Naive thymus-derived CD8-positive, alpha-beta T cell (primary cell): Measurements from ENCODE around the gene ELL2. TPM values are rescaled to one million over a fixed set of nuclear protein-coding genes. Genes with fewer than 3 reads are reported as not detected.

Experiments
- ATAC-seq, 2 donors: fragments of 150-1000 bp; cut with Tn5 transposase in 1 of 2; sonication (Bioruptor Pico), chemical (Tn5 transposase) in 1 of 2; 1 replicate in 1 of 2; 2 replicates in 1 of 2; pipeline ENCODE4 v1.10.0; 2021; ENCODE audit warnings: mild to moderate bottlenecking in 2 of 2, moderate library complexity in 2 of 2
- POLR2A ChIA-PET: fragments of 350-600 bp; sonication (Branson Sonifier 250); formaldehyde crosslinking; loops from one replicate; lab custom pipeline; 2021; ENCODE audit warnings: antibody characterized with exemption; lab: Charles Lee
- DNase-seq, 10 donors: peaks; one replicate each; pipeline versions ENCODE4 v3.0.0 to v3.0.0-alpha.2; 2020 to 2022
- H3K27ac Mint-ChIP-seq, 10 donors: one replicate each; pipeline ENCODE4 v1.8.0; 2020 to 2022; ENCODE audit warnings: mild to moderate bottlenecking in 10 of 10, mixed read lengths in 10 of 10, moderate library complexity in 4 of 10, inconsistent platforms in 1 of 10
- H3K27me3 Mint-ChIP-seq, 5 donors: one replicate each; pipeline ENCODE4 v1.8.0; 2021 to 2022; ENCODE audit warnings: mixed read lengths in 5 of 5
- H3K36me3 Mint-ChIP-seq, 3 donors: one replicate each; pipeline ENCODE4 v1.8.0; 2020 to 2022; ENCODE audit warnings: mixed read lengths in 3 of 3, mild to moderate bottlenecking in 2 of 3, inconsistent platforms in 1 of 3
- H3K4me1 Mint-ChIP-seq, 4 donors: one replicate each; pipeline ENCODE4 v1.8.0; 2021 to 2022; ENCODE audit warnings: mixed read lengths in 4 of 4
- H3K4me3 Mint-ChIP-seq, 10 donors: one replicate each; pipeline ENCODE4 v1.8.0; 2020 to 2022; ENCODE audit warnings: mild to moderate bottlenecking in 10 of 10, mixed read lengths in 10 of 10, moderate library complexity in 6 of 10, inconsistent platforms in 1 of 10
- H3K9me3 Mint-ChIP-seq, 9 donors: one replicate each; pipeline ENCODE4 v1.8.0; 2020 to 2022; ENCODE audit warnings: mixed read lengths in 9 of 9, mild to moderate bottlenecking in 3 of 9, inconsistent platforms in 1 of 9, moderate library complexity in 1 of 9
- polyA plus RNA-seq, 3 donors: library from polyadenylated mRNA; unstranded; fragments of 300-500 nt; fragmentation: Illumina TruSeq; gene quantifications; one replicate each; pipeline ENCODE4 v1.2.3, GENCODE V29; 2021
- total RNA-seq, 8 experiments: library from RNA in 2 of 8; stranded (reverse) in 2 of 8; gene quantifications; one replicate each; pipeline ENCODE4 v1.2.3 and lab custom pipeline; 2021 to 2026

ELL2 gene
- total and polyA plus RNA-seq, 5 experiments from 2014 or later, result 1.8 to 13.8 (median 3.1) TPM

DNA sequence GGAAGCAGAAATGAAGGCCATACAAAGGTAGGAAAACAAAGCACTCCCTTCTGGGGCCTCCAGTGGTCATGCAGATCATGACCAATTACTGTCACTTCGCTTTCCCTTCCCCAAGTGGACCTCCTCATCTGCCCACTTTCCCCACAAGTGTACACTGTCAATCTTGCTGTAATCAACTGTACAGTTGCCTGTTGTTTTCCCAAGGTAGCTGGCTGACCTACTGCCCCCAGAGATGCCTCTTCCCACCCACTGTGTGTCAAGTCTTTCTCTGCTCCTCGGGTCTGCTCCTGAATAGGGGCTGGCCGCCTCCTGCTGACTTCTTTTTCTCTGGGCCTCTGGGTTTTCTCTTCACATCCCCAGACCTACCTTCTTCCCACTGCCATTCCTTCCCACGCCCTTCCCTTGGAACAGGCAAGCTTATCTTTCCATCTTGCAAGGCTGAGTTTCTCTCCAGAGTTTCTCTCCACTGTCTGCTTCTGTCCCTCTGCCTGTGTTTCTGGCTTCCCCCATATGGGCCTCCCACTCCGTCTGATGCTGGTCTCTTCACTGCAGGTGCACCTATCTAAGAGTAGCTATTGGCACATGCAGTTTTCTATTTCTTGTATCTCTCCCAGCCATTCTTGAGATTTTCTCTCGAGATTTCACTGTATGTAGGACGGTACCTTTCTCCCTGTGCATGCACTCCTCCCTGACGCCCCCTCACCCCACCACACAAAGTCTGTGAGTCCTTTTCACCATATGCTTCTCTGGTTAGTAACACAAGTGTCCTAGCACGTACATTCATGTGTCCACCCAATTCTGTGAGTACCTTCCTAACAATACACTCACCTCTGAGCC lies 2.4 kb downstream of the ELL2 start:
- no peaks in the 10 kb centered on the region for H3K36me3 Mint-ChIP-seq
- POLR2A ChIA-PET, result no interaction called here
- DNase-seq (peak in 1 of 10 donors; percentile 4), ATAC-seq (no peak)
- peaks cover 32 to 50% (median 37%) of the 10 kb centered on the region in 4 donors for H3K4me1 Mint-ChIP-seq
- peak overlapping the region in 4 of 10 donors; percentile 25 to 100 (median 77) for H3K27ac Mint-ChIP-seq
- peaks cover 0 to 2% (median 0%) of the 10 kb centered on the region in 5 donors for H3K27me3 Mint-ChIP-seq
- H3K9me3 Mint-ChIP-seq, result no peaks in the 10 kb centered on the region
- H3K4me3 Mint-ChIP-seq, result peak overlapping the region; percentile 21 to 98 (median 95)

GRCh38 chr5:95958310-95959014 lies 3.2 kb downstream of the ELL2 start:
- Mint-ChIP-seq H3K27me3 (peaks cover 0 to 2% (median 0%) of the 10 kb centered on the region in 5 donors), H3K36me3 (no peaks in the 10 kb centered on the region), H3K27ac (peak overlapping the region in 1 of 10 donors; percentile 19), H3K9me3 (no peaks in the 10 kb centered on the region), H3K4me1 (peaks cover 32 to 50% (median 38%) of the 10 kb centered on the region in 4 donors), H3K4me3 (peak overlapping the region in 2 of 10 donors; percentile 48 to 96)
- DNase-seq, result no peak
- POLR2A ChIA-PET, result no interaction called here
- no peak for ATAC-seq

DNA sequence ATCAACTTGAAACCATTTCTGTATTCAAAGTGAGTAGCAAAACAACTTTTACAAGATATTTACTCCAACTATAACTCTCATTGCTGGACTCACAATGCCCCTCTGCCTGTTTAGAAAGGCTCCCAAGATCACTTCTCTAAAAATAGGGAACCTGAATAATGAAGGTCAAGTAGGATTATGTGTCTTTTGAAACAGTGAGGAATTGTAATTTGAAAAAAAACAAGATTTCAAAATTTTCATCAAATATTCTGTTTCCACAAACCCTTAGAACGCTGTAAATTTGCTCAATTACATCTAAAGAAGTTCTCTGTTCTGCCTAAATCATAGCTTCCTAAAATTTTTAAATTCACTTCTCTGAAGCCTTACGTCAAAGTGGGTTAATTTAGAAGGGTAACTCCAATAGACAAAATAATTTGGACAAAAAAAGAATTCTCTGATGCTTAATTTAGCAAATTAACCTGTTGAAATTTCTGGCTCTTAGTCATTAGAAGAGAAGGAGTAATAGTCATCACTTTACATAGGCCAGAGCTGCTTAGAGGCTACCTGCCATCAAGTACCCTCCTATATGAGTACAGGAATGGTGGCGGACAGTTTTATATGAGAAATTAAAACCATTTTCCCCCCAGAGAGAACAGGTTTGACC lies 4.0 kb downstream of the ELL2 start:
- peaks cover 0 to 2% (median 0%) of the 10 kb centered on the region in 5 donors for H3K27me3 Mint-ChIP-seq
- H3K36me3 Mint-ChIP-seq, result no peaks in the 10 kb centered on the region
- POLR2A ChIA-PET, result no interaction called here
- peaks cover 31 to 50% (median 38%) of the 10 kb centered on the region in 4 donors for H3K4me1 Mint-ChIP-seq
- H3K9me3 Mint-ChIP-seq, result no peaks in the 10 kb centered on the region
- no peak overlapping the region for H3K27ac Mint-ChIP-seq
- ATAC-seq, result no peak
- no peak for DNase-seq
- H3K4me3 Mint-ChIP-seq, result no peak overlapping the region

GRCh38 chr5:95956900-95957293 lies 4.8 kb downstream of the ELL2 start:
- POLR2A ChIA-PET, result no interaction called here
- Mint-ChIP-seq H3K27ac (no peak overlapping the region), H3K4me1 (peaks cover 24 to 42% (median 31%) of the 10 kb centered on the region in 4 donors), H3K36me3 (peaks cover 0 to under 1% (median 0%) of the 10 kb centered on the region in 3 donors), H3K9me3 (no peaks in the 10 kb centered on the region), H3K4me3 (no peak overlapping the region), H3K27me3 (peaks cover 0 to 2% (median 0%) of the 10 kb centered on the region in 5 donors)
- ATAC-seq, result no peak
- no peak for DNase-seq

DNA sequence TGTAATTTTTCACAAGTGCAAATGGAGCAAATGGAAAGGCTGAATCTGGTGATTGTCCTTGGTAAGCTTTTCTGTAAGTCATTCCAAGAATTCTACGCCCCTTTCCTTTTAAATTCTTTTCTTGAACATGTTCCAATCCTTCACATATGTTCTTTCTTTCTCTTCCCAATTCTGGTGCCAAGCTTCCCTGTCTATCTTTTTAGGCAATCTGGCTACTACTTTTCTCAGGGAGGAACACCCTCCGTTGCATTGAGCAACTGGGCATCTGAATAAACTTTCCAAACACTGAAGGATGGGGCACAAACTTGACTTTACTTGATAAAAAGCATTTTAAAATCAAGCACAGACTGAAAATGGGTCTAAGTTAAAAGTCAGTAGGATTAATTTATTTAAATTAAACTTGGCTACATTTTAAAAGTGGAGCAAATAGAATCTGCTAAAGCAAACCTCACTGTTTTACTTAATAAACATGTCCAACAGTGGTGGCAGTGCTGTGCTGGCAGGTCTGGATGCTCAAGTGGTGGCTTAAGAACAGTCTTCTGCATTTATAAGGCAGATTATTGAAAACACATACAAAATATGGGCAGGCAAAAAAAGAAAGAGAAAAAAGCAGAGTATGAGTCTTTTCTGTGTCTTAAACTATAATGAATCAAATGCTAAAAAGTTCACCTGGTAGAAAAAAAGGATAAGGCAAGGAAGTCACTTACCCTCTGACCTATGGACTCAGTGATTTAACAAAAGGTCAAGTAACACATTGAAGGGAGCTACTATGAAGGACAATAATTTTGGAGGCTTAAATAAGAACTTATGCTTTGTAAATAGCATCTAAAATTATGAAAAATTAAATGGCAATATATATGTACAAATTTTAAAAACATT lies 5.4 kb downstream of the ELL2 start:
- H3K4me1 Mint-ChIP-seq, result peaks cover 21 to 41% (median 30%) of the 10 kb centered on the region in 4 donors
- H3K27me3 Mint-ChIP-seq, result peaks cover 0 to 2% (median 0%) of the 10 kb centered on the region in 5 donors
- H3K27ac Mint-ChIP-seq, result no peak overlapping the region
- H3K4me3 Mint-ChIP-seq, result no peak overlapping the region
- peaks cover 0 to 4% (median 0%) of the 10 kb centered on the region in 3 donors for H3K36me3 Mint-ChIP-seq
- ATAC-seq (no peak), DNase-seq (no peak)
- POLR2A ChIA-PET, result no interaction called here
- H3K9me3 Mint-ChIP-seq, result peaks cover 0 to 5% (median 0%) of the 10 kb centered on the region in 9 donors

DNA sequence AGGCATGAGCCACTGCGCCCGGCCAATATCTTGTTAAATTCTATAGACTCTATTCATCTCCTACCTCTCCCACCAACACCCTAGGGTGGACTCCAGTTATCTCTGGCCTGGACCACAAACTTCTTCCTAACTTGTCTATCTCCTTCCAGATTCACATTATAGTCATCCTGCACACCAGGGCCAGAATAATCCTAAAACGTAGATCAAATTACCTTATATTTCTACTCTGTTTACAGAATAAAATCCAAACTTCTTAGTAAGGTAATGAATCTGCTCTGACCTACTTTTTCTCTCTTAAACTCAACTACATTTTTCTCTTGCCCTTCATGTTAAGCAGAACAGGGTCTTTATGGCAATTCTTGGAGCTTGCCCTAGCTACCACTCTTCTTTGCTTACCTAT lies 6.9 kb downstream of the ELL2 start:
- POLR2A ChIA-PET, result no interaction called here
- Mint-ChIP-seq H3K4me1 (peaks cover 7 to 27% (median 17%) of the 10 kb centered on the region in 4 donors), H3K27me3 (peaks cover 0 to 2% (median 0%) of the 10 kb centered on the region in 5 donors), H3K4me3 (no peak overlapping the region), H3K9me3 (peaks cover 0 to 5% (median 0%) of the 10 kb centered on the region in 9 donors), H3K27ac (peak overlapping the region in 1 of 10 donors; percentile 39), H3K36me3 (peaks cover 0 to 4% (median 0%) of the 10 kb centered on the region in 3 donors)
- ATAC-seq, result no peak
- no peak for DNase-seq

DNA sequence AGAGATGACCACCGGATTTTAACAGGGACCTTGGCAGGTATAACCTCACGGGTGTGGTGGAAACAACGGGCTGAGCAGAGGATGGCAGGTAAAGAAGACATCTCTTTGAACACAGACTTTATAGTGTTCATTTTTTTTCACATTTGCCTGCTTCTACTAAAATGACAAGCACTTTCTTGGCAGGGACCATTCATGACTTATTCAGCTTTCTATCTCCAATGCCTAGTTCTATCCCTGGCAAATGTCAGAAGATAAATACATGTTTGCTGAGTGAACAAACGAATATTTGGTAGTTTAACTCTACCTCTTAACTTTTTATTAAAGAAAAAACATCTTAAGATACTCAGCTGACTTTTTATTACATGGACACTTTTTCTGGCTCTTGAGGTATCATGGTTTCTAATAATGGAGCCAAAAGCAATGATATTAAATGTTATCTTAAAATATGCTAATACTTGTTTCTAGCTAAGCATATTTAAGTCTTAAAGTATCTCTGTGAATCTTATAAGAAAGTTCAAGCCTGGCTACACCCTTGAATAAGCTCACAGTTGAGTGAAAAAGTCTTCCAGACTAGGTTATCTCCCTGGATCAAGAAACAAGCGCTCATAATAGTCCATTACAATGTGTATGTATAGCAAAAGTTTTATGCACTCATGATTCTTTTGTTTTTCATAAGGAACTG lies 8.5 kb downstream of the ELL2 start:
- ATAC-seq (peak in 1 of 2 donors; percentile 42), DNase-seq (no peak)
- Mint-ChIP-seq H3K4me3 (no peak overlapping the region), H3K36me3 (peaks cover 0 to 4% (median 0%) of the 10 kb centered on the region in 3 donors), H3K4me1 (peaks cover 0 to 15% (median 5%) of the 10 kb centered on the region in 4 donors), H3K27ac (no peak overlapping the region), H3K9me3 (peaks cover 0 to 5% (median 0%) of the 10 kb centered on the region in 9 donors), H3K27me3 (no peaks in the 10 kb centered on the region)
- POLR2A ChIA-PET, result no interaction called here

DNA sequence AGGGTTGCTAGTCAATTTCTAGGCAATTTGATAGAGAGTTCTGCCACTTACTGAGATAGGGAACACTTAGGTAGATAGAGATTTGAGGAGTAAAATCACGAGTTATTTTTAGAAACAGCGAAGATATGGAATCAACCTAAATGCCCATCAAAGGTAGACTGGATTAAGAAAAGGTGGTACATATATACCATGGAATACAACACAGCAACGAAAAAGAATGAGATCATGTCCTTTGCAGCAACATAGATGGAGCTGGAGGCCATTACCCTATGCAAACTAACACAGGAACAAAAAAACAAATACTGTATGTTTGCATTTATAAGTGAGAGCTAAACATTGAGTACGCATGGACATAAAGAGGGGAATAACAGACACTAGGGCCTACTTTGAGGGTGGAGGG lies 9.7 kb downstream of the ELL2 start:
- peaks cover 0 to 5% (median 0%) of the 10 kb centered on the region in 9 donors for H3K9me3 Mint-ChIP-seq
- no peaks in the 10 kb centered on the region for H3K27me3 Mint-ChIP-seq
- no peak for ATAC-seq
- H3K4me1 Mint-ChIP-seq, result peaks cover 0 to 7% (median 4%) of the 10 kb centered on the region in 4 donors
- peaks cover 0 to 4% (median 0%) of the 10 kb centered on the region in 3 donors for H3K36me3 Mint-ChIP-seq
- POLR2A ChIA-PET, result no interaction called here
- DNase-seq, result no peak
- H3K27ac Mint-ChIP-seq, result peak overlapping the region in 1 of 10 donors; percentile 19
- no peak overlapping the region for H3K4me3 Mint-ChIP-seq

DNA sequence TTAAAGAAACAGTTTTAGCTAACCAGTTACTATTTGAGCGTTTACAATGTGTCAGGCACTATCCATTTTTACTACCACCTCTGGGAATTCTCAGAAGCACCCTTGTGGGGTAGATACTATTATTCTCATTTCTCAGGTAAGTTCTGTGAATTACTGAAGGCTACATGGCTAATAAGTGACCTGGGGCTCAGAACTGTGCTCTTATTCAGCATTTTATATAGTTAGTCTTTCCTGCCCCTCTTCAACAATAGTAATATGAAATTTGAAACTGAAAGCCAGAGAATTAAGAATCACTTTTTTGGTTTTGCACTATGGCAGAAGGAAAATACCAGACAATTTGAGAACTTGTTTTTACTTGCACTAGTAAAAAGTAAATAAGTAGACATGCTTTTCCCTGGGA lies 11.8 kb downstream of the ELL2 start:
- ATAC-seq (no peak), DNase-seq (no peak)
- Mint-ChIP-seq H3K4me1 (peaks cover 7 to 18% (median 11%) of the 10 kb centered on the region in 4 donors), H3K27ac (no peak overlapping the region), H3K27me3 (peaks cover 0 to 1% (median 0%) of the 10 kb centered on the region in 5 donors), H3K36me3 (peaks cover 0 to 8% (median 3%) of the 10 kb centered on the region in 3 donors), H3K9me3 (peaks cover 0 to 5% (median 0%) of the 10 kb centered on the region in 9 donors), H3K4me3 (no peak overlapping the region)
- POLR2A ChIA-PET, result interaction anchor here (0.6 kb wide), 1 partner anchor 80 kb away, joined by 4 read pairs; no protein-coding TSS in a partner anchor

DNA sequence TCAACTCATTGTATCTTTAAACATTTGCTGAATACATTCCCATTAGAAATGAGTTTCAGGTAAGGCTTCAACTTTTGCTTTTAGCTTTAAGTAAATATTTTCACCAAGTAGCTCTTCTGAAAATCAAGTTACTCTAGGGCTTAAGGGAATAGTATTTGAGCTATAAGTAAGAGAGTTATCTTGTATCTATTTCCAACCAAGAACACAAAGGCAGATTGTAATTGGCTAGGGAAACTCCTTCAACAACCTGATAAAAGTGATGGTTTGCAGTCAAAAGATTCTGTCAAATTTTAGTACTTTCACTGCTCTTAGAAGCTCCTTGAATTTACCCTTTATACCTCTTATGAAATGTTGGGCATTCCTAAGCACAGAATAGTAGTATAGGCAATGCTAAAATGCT lies 13.0 kb downstream of the ELL2 start:
- H3K9me3 Mint-ChIP-seq, result peaks cover 0 to 5% (median 0%) of the 10 kb centered on the region in 9 donors
- ATAC-seq (no peak), DNase-seq (no peak)
- peaks cover 0 to 1% (median 0%) of the 10 kb centered on the region in 5 donors for H3K27me3 Mint-ChIP-seq
- no peak overlapping the region for H3K27ac Mint-ChIP-seq
- H3K36me3 Mint-ChIP-seq, result peaks cover 0 to 8% (median 3%) of the 10 kb centered on the region in 3 donors
- H3K4me1 Mint-ChIP-seq, result peaks cover 7 to 20% (median 10%) of the 10 kb centered on the region in 4 donors
- no peak overlapping the region for H3K4me3 Mint-ChIP-seq
- POLR2A ChIA-PET, result no interaction called here

DNA sequence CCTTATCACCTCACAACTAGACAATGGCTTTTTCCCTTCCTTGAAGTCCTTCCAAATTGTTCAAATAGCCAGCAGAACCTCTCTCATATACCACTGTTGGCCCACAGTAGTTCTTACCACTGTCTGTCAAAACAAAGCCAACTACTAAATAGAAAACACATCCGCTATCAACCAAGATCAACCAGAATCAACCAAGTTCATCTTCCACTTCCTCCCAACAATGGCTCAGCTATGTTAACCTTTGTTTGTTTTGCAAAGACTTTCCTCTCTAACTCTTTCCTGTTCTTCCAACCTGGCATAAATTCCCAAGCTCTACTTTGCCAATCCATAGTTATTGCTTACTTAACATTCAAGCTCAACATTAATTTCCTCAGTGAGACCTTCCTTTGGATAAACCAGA lies 15.2 kb downstream of the ELL2 start:
- Mint-ChIP-seq H3K36me3 (peaks cover 0 to 5% (median 3%) of the 10 kb centered on the region in 3 donors), H3K4me3 (no peak overlapping the region), H3K27ac (no peak overlapping the region), H3K4me1 (peaks cover 7 to 20% (median 9%) of the 10 kb centered on the region in 4 donors), H3K9me3 (peaks cover 0 to 4% (median 0%) of the 10 kb centered on the region in 9 donors), H3K27me3 (peaks cover 0 to 1% (median 0%) of the 10 kb centered on the region in 5 donors)
- POLR2A ChIA-PET, result no interaction called here
- ATAC-seq (no peak), DNase-seq (no peak)
